ENCODE results near the gene ZGLP1. TPM values are rescaled to one million over a fixed set of nuclear protein-coding genes. Genes with fewer than 3 reads are reported as not detected.

The ZGLP1 gene
- 0.62 and 0.74 TPM in 2 replicates for polyA plus RNA-seq (2011; rRNA removed)
- polyA minus RNA-seq (2011; rRNA and poly(A)+ RNA removed) = 0.35 and 0.41 TPM in 2 replicates

GRCh38 chr19:10309423-10309822 lies at the start of gene ZGLP1:
TSS of gene ZGLP1 (minus strand) at chr19:10309815.
- ChIA-PET POLR2A (no interaction called here), CTCF (interaction anchor here (0.9 kb wide), 1 partner anchor 20 kb away, joined by 4 read pairs; no protein-coding TSS in a partner anchor)
- no peaks in the 10 kb centered on the region for H3K27me3 ChIP-seq (ENCODE audit: control insufficient read depth, insufficient read depth, low read length)
- no peak within 1 kb of the TSS for H3K27ac ChIP-seq (ENCODE audit: low read depth, low read length)
- no peak within 1 kb of the TSS for H3K4me3 ChIP-seq (ENCODE audit: low read depth, low read length)
- no peaks in the 10 kb centered on the region; the same call in 1 of the 2 replicates for H3K9me3 ChIP-seq (ENCODE audit: control insufficient read depth, insufficient read depth, low read length)
- no peak for TF ChIP-seq CTCF (IDR thresholded peaks at IDR 0.05; ENCODE audit: low read depth, low read length)
- no peak for DNase-seq (ENCODE audit: low read depth, low spot score)

GRCh38 chr19:10356431-10356830 lies 46.8 kb upstream of the ZGLP1 start:
- ChIA-PET POLR2A (no interaction called here), CTCF (interaction anchor here (0.6 kb wide), 1 partner anchor 83 kb away, joined by 3 read pairs; no protein-coding TSS in a partner anchor)
- DNase-seq (ENCODE audit: low read depth, low spot score) = no peak
- no peak for TF ChIP-seq CTCF (IDR thresholded peaks at IDR 0.05; ENCODE audit: low read depth, low read length)
- Histone ChIP-seq H3K27me3 (ENCODE audit: control insufficient read depth, insufficient read depth, low read length) (no peaks in the 10 kb centered on the region), H3K9me3 (ENCODE audit: control insufficient read depth, insufficient read depth, low read length) (peaks cover 8% of the 10 kb centered on the region; the same call in 1 of the 2 replicates), H3K4me3 (ENCODE audit: low read depth, low read length) (no peak overlapping the region), H3K27ac (ENCODE audit: low read depth, low read length) (no peak overlapping the region)

- peaks cover 8% of the 10 kb centered on the region; the same call in 1 of the 2 replicates for H3K9me3 ChIP-seq (ENCODE audit: control insufficient read depth, insufficient read depth, low read length)
- no peak for TF ChIP-seq CTCF (IDR thresholded peaks at IDR 0.05; ENCODE audit: low read depth, low read length)
- no peak overlapping the region for H3K4me3 ChIP-seq (ENCODE audit: low read depth, low read length)
- DNase-seq (ENCODE audit: low read depth, low spot score) = no peak
- no peaks in the 10 kb centered on the region for H3K27me3 ChIP-seq (ENCODE audit: control insufficient read depth, insufficient read depth, low read length)
- POLR2A ChIA-PET = no interaction called here
- CTCF ChIA-PET = no interaction called here
- H3K27ac ChIP-seq (ENCODE audit: low read depth, low read length) = no peak overlapping the region
Measured at GRCh38 chr19:10353793-10354391, 44.3 kb upstream of the ZGLP1 start.

GRCh38 chr19:10352764-10353671 lies 43.4 kb upstream of the ZGLP1 start:
- Histone ChIP-seq H3K27me3 (ENCODE audit: control insufficient read depth, insufficient read depth, low read length) (no peaks in the 10 kb centered on the region), H3K9me3 (ENCODE audit: control insufficient read depth, insufficient read depth, low read length) (peaks cover 8% of the 10 kb centered on the region; the same call in 1 of the 2 replicates), H3K4me3 (ENCODE audit: low read depth, low read length) (no peak overlapping the region), H3K27ac (ENCODE audit: low read depth, low read length) (no peak overlapping the region)
- TF ChIP-seq CTCF (IDR thresholded peaks at IDR 0.05; ENCODE audit: low read depth, low read length) = no peak
- CTCF ChIA-PET = no interaction called here
- POLR2A ChIA-PET = no interaction called here
- DNase-seq (ENCODE audit: low read depth, low spot score) = no peak

GRCh38 chr19:10346509-10346908 lies 36.9 kb upstream of the ZGLP1 start:
- no peaks in the 10 kb centered on the region for H3K27me3 ChIP-seq (ENCODE audit: control insufficient read depth, insufficient read depth, low read length)
- H3K4me3 ChIP-seq (ENCODE audit: low read depth, low read length) = no peak overlapping the region
- no peak for DNase-seq (ENCODE audit: low read depth, low spot score)
- POLR2A ChIA-PET = no interaction called here
- no peaks in the 10 kb centered on the region for H3K9me3 ChIP-seq (ENCODE audit: control insufficient read depth, insufficient read depth, low read length)
- TF ChIP-seq CTCF (IDR thresholded peaks at IDR 0.05; ENCODE audit: low read depth, low read length) = no peak
- H3K27ac ChIP-seq (ENCODE audit: low read depth, low read length) = no peak overlapping the region
- CTCF ChIA-PET = no interaction called here

All from AG04450 (cell line).